Cardiac fibroblast (primary cell): ENCODE data around the gene CCDC178.

Experiments used
- DNase-seq, 2 donors: peaks; one replicate each; pipeline versions ENCODE4 v3.0.0 to v3.0.0-alpha.2; 2010; ENCODE audit warnings: low read depth in 2 of 2
- H3K4me3 ChIP-seq, 2 donors: replicated peaks in 1 of 2; 1 replicate in 1 of 2; 2 replicates in 1 of 2; pipeline ENCODE4 v1.5.1; 2011; ENCODE audit warnings: low read depth in 2 of 2, low read length in 2 of 2, mild to moderate bottlenecking in 2 of 2, moderate library complexity in 1 of 2
- CTCF ChIP-seq: IDR thresholded peaks from one replicate; pipeline ENCODE4 v1.5.1; 2011; ENCODE audit warnings: low read depth, mild to moderate bottlenecking, low read length, inconsistent platforms

CCDC178 gene, protein sequence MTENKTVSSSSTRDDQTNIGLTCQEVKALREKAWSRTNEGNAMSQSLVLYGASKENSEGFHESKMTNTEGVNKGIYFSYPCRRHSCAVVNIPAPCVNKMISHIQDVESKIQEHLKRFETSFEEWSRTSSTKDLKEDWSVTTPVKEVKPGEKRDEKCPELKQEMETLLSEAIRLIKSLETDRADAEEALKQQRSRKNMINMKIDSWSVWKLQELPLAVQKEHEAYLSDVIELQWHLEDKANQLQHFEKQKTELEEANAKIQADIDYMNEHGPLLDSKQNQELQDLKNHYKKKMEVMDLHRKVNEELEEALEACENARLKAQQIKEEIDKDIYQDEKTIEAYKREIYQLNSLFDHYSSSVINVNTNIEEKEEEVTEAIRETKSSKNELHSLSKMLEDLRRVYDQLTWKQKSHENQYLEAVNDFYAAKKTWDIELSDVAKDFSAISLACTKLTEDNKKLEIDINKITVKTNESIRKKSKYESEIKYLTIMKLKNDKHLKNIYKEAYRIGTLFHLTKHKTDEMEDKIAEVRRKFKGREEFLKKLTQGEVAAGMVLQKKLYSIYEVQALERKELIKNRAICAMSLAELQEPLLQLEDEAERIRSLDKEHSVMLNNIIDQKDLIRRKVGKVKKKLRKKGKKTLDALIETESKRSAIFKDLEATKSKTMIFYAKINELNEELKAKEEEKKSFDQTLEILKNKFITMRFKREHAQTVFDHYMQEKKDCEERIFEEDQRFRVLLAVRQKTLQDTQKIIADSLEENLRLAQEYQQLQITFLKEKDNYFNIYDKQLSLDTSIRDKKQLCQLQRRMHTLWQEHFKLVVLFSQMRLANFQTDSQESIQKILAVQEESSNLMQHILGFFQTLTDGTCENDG

GRCh38 chr18:33440060-33441043 is at the start of gene CCDC178:
TSS of gene CCDC178 (minus strand) at chr18:33440721. CDS start at chr18:33412088, 28,633 bp downstream.
- peak; percentile 37 for TF ChIP-seq CTCF
- peak within 1 kb of the TSS; percentile 38 to 40 for H3K4me3 ChIP-seq
- peak; percentile 58 to 67 for DNase-seq

- no peak for TF ChIP-seq CTCF
- H3K4me3 ChIP-seq, result no peak overlapping the region
- DNase-seq, result no peak
Observed at GRCh38 chr18:33483908-33484307, 43.4 kb upstream of the CCDC178 start.

- DNase-seq, result no peak
- no peak overlapping the region for H3K4me3 ChIP-seq
- TF ChIP-seq CTCF, result no peak
Observed at GRCh38 chr18:33472509-33472908, 32.0 kb upstream of the CCDC178 start.

DNA sequence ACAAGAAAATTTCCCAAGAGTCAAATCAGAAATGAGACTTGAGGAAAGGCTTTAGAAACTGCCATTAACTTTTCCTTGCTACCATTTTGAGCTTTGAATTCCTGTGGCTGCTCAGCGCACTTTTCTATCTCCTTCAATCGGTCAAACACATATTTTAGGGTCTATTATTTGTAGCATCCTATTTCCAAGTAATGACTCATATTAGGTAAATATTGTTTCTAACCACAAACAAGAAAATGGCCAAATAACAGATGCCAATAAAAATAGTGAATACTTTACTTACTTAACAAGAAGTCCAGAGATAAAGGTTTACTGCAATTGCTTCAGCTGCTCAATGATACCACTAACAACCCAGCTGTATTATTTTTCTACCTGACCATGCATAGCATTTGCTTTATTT is 29.7 kb upstream of the CCDC178 start:
- no peak overlapping the region for H3K4me3 ChIP-seq
- no peak for TF ChIP-seq CTCF
- peak; percentile 5 to 56 for DNase-seq

DNA sequence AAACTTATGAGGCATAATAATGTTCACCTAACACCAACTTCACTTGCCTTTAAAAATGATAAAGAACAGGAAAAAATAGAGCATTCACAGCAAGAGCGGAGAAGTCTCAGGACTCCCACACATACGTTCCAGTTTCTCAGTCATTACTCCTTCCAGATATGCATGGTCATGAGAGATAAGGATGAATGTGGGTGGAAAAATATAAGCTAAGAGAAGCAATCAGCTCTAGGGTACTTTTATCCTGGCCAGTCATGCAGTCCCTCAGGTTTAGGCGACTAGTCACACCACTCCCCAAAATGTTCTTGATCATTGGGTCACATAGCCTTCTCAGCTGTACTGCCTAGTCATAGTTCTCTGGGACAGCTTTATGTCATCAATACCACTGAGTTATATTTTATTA is 29.2 kb upstream of the CCDC178 start:
- no peak overlapping the region for H3K4me3 ChIP-seq
- no peak for TF ChIP-seq CTCF
- peak; percentile 4 to 15 for DNase-seq

DNA sequence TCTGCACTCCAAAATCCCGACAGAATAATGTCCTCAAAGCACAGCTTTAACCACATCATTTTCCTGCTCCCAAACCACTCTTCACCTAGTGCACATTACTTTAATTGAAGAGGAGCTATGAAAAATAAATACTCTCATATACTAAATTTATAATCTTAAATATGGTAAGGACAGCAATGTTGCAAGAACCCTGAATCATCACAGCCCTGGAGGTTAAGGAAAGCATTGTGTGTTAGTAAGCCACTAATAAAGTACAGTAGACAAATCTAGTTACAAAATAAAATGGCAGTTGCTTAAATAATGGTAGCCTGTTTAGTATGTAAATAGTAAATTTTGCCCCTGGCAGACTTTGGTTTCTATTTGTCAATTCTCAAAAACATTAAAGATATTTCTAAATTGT is 27.0 kb upstream of the CCDC178 start:
- TF ChIP-seq CTCF, result no peak
- peak; percentile 0 to 50 for DNase-seq
- H3K4me3 ChIP-seq, result no peak overlapping the region
